WTC11 (cell line): ENCODE data around the gene FANCC. TPM values are rescaled to one million over a fixed set of nuclear protein-coding genes. Genes with fewer than 3 reads are reported as not detected.

ENCODE experiments used
- ATAC-seq: fragments of 200-7000 bp; cut with Tn5 transposase; 2 replicates; pipeline ENCODE4 v1.10.0; 2021; ENCODE audit warnings: mild to moderate bottlenecking, moderate library complexity
- CTCF ChIA-PET: fragments of 300-600 bp; sonication (Branson Sonifier 250); formaldehyde crosslinking; loops from one replicate; lab custom pipeline; 2021; ENCODE audit warnings: antibody characterized with exemption; lab: Charles Lee
- POLR2A ChIA-PET: fragments of 350-600 bp; sonication (Branson Sonifier 250); formaldehyde crosslinking; loops from one replicate; lab custom pipeline; 2021; ENCODE audit warnings: antibody characterized with exemption; lab: Charles Lee
- DNase-seq: peaks from one replicate; pipeline ENCODE4 v3.0.0; 2021; ENCODE audit warnings: low spot score
- H3K27ac Mint-ChIP-seq: 2 replicates; pipeline ENCODE4 v1.8.0; 2021; ENCODE audit warnings: mixed read lengths
- H3K27me3 Mint-ChIP-seq: 2 replicates; pipeline ENCODE4 v1.8.0; 2021; ENCODE audit warnings: low read depth, mild to moderate bottlenecking, moderate library complexity, mixed read lengths
- H3K36me3 Mint-ChIP-seq: 2 replicates; pipeline ENCODE4 v1.8.0; 2021; ENCODE audit warnings: mixed read lengths
- H3K4me1 Mint-ChIP-seq: 2 replicates; pipeline ENCODE4 v1.8.0; 2022; ENCODE audit warnings: mixed read lengths
- H3K4me3 Mint-ChIP-seq: 2 replicates; pipeline ENCODE4 v1.8.0; 2021; ENCODE audit warnings: mild to moderate bottlenecking, moderate library complexity, mixed read lengths
- H3K9me3 Mint-ChIP-seq: 2 replicates; pipeline ENCODE4 v1.8.0; 2021; ENCODE audit warnings: mixed read lengths
- ATF3 ChIP-seq: sonication (generic); formaldehyde crosslinking; conservative IDR thresholded peaks from 2 replicates; pipeline ENCODE4 v1.8.1; 2022; ENCODE audit warnings: mild to moderate bottlenecking, missing genetic modification reagents
- ATF6 ChIP-seq: sonication (generic); formaldehyde crosslinking; IDR thresholded peaks from 2 replicates; pipeline ENCODE4 v1.8.1; 2023; ENCODE audit warnings: mild to moderate bottlenecking, missing genetic modification reagents
- CBFB ChIP-seq: sonication (generic); formaldehyde crosslinking; IDR thresholded peaks from 2 replicates; pipeline ENCODE4 v1.8.1; 2022; ENCODE audit warnings: mild to moderate bottlenecking, low read depth, missing genetic modification reagents
- ELF4 ChIP-seq: sonication (generic); formaldehyde crosslinking; IDR thresholded peaks from 2 replicates; pipeline ENCODE4 v1.8.1; 2022; ENCODE audit warnings: low read depth, mild to moderate bottlenecking, moderate library complexity, missing genetic modification reagents
- ERG ChIP-seq: fragments of 250-450 bp; sonication (Bioruptor Pico); IDR thresholded peaks from 2 replicates; pipeline ENCODE4 v1.8.0; 2021; ENCODE audit warnings: mild to moderate bottlenecking
- FOXJ3 ChIP-seq: sonication (generic); formaldehyde crosslinking; IDR thresholded peaks from 2 replicates; pipeline ENCODE4 v1.9.0; 2021; ENCODE audit warnings: missing genetic modification reagents, mild to moderate bottlenecking, borderline replicate concordance
- HMGA2 ChIP-seq: fragments of 250-450 bp; sonication (Bioruptor Pico); IDR thresholded peaks from 2 replicates; pipeline ENCODE4 v1.4.0; 2021; ENCODE audit warnings: mild to moderate bottlenecking, moderate library complexity
- JAZF1 ChIP-seq: fragments of 250-450 bp; sonication (Bioruptor Pico); IDR thresholded peaks from 2 replicates; pipeline ENCODE4 v1.9.0; 2021; ENCODE audit warnings: moderate library complexity, mild to moderate bottlenecking, inconsistent platforms
- NR3C1 ChIP-seq: sonication (generic); formaldehyde crosslinking; conservative IDR thresholded peaks from 2 replicates; pipeline ENCODE4 v1.8.1; 2023; ENCODE audit warnings: low read depth, mild to moderate bottlenecking, missing genetic modification reagents
- RORB ChIP-seq: fragments of 250-450 bp; sonication (Bioruptor Pico); IDR thresholded peaks from 2 replicates; pipeline ENCODE4 v1.9.0; 2021; ENCODE audit warnings: mild to moderate bottlenecking
- ZBTB21 ChIP-seq: sonication (generic); formaldehyde crosslinking; IDR thresholded peaks from 2 replicates; pipeline ENCODE4 v1.8.1; 2023; ENCODE audit warnings: mild to moderate bottlenecking, missing genetic modification reagents, borderline replicate concordance
- ZNF232 ChIP-seq: sonication (generic); formaldehyde crosslinking; IDR thresholded peaks from 2 replicates; pipeline ENCODE4 v1.8.0; 2022; ENCODE audit warnings: mild to moderate bottlenecking, missing genetic modification reagents
- ZNF263 ChIP-seq: sonication (generic); formaldehyde crosslinking; IDR thresholded peaks from 2 replicates; pipeline ENCODE4 v1.8.1; 2022; ENCODE audit warnings: low read depth, mild to moderate bottlenecking, moderate library complexity, missing genetic modification reagents
- ZNF671 ChIP-seq: fragments of 250-450 bp; sonication (Bioruptor Pico); IDR thresholded peaks from 2 replicates; pipeline ENCODE4 v1.8.0; 2021; ENCODE audit warnings: mild to moderate bottlenecking
- total RNA-seq: library from RNA; stranded (reverse); gene quantifications from 3 replicates; pipeline ENCODE4 v1.2.3, GENCODE V29; 2021
- TF ChIP-seq, protein P1 (sequence below): fragments of 250-450 bp; sonication (Bioruptor Pico); IDR thresholded peaks from 2 replicates; pipeline ENCODE4 v1.9.0; 2021; ENCODE audit warnings: mild to moderate bottlenecking
- TF ChIP-seq, protein P2 (sequence below): fragments of 200-600 bp; IDR thresholded peaks from 2 replicates; pipeline ENCODE4 v1.8.0; 2022; ENCODE audit warnings: antibody characterized with exemption
- TF ChIP-seq, protein P3 (sequence below): sonication (generic); formaldehyde crosslinking; IDR thresholded peaks from 2 replicates; pipeline ENCODE4 v1.8.0; 2022; ENCODE audit warnings: mild to moderate bottlenecking, missing genetic modification reagents
- TF ChIP-seq, protein P4 (sequence below): sonication (generic); formaldehyde crosslinking; IDR thresholded peaks from 2 replicates; pipeline ENCODE4 v1.8.1; 2022; ENCODE audit warnings: low read depth, missing genetic modification reagents, borderline replicate concordance

Gene FANCC
- total RNA-seq, 1 experiment from 2014 or later, result 10.9 TPM

DNA sequence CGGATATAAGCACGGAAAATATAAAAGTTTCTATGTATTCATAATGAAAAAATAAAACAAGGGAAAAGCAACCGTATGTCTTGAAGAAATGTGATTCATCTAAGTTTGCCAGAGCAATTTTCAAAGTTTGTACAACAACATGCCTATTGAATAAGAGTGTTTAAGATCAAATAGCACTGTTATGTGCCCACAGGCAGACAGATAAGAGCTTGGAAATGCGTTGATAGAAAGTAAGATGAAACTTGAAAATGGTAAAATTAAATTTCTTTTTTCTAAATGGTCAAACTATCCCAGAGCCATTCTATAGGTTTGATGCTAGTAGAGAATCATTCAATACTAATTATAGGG, 189.4 kb downstream of the FANCC start (continued):
- TF ChIP-seq ATF6 (no peak), ERG (CRISPR knock-in tag) (no peak), ZBTB21 (CRISPR knock-in tag) (no peak), ATF3 (CRISPR knock-in tag) (no peak), FOXJ3 (CRISPR knock-in tag) (no peak), NR3C1 (CRISPR knock-in tag) (no peak)
- TF ChIP-seq, protein P1, sequence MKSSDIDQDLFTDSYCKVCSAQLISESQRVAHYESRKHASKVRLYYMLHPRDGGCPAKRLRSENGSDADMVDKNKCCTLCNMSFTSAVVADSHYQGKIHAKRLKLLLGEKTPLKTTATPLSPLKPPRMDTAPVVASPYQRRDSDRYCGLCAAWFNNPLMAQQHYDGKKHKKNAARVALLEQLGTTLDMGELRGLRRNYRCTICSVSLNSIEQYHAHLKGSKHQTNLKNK, result no peak

GRCh38 chr9:95127249-95128176, 190.0 kb downstream of the FANCC start:
- TF ChIP-seq, protein P2, sequence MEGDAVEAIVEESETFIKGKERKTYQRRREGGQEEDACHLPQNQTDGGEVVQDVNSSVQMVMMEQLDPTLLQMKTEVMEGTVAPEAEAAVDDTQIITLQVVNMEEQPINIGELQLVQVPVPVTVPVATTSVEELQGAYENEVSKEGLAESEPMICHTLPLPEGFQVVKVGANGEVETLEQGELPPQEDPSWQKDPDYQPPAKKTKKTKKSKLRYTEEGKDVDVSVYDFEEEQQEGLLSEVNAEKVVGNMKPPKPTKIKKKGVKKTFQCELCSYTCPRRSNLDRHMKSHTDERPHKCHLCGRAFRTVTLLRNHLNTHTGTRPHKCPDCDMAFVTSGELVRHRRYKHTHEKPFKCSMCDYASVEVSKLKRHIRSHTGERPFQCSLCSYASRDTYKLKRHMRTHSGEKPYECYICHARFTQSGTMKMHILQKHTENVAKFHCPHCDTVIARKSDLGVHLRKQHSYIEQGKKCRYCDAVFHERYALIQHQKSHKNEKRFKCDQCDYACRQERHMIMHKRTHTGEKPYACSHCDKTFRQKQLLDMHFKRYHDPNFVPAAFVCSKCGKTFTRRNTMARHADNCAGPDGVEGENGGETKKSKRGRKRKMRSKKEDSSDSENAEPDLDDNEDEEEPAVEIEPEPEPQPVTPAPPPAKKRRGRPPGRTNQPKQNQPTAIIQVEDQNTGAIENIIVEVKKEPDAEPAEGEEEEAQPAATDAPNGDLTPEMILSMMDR, result peak; percentile 87
- TF ChIP-seq ZBTB21 (CRISPR knock-in tag), result 0 out of 2 replicates have a peak, but pooled peaks have one; percentile 54
- TF ChIP-seq ZNF671 (CRISPR knock-in tag), result no peak
- TF ChIP-seq, protein P3, sequence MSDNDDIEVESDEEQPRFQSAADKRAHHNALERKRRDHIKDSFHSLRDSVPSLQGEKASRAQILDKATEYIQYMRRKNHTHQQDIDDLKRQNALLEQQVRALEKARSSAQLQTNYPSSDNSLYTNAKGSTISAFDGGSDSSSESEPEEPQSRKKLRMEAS (CRISPR knock-in tag), result peak; percentile 18; the same call in 1 of the 2 replicates
- Mint-ChIP-seq H3K36me3 (no peaks in the 10 kb centered on the region), H3K4me3 (peak overlapping the region; percentile 63), H3K27me3 (no peaks in the 10 kb centered on the region), H3K27ac (no peak overlapping the region), H3K9me3 (no peaks in the 10 kb centered on the region), H3K4me1 (peaks cover 70% of the 10 kb centered on the region)
- peak; percentile 82 for ATAC-seq
- CTCF ChIA-PET, result interaction anchor here (0.5 to 8.7 kb wide), 78 partner anchors 10 to 1190 kb away, joined by 3 to 128 read pairs (median 4); partner anchors contain the start of genes FANCC, FBP1 and PCAT7
- DNase-seq, result peak; percentile 90
- POLR2A ChIA-PET, result no interaction called here

DNA sequence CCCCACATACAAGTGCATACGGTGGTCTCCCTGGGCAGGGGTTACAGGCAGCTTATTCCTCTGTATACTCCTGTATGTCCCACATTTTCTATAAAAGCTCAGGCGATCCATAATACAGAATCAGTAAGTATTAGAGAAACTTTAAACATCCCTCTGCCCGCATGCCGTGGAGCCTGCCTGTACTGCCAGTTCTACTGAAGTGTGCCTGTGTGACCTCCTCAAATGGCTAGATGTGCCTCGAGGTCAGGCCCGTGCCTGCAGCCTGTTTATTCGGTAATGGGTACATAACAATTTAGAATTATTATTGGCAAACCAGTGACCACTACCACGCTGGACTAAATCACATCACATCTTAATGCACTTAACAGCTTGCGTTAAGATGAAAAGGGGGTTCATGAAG, 190.8 kb downstream of the FANCC start:
- peak overlapping the region; percentile 63; the same call in 1 of the 2 replicates for H3K4me3 Mint-ChIP-seq
- TF ChIP-seq RORB (CRISPR knock-in tag) (no peak), JAZF1 (CRISPR knock-in tag) (no peak), HMGA2 (no peak), ZNF263 (CRISPR knock-in tag) (no peak), CBFB (CRISPR knock-in tag) (no peak), ELF4 (CRISPR knock-in tag) (no peak), ZBTB21 (CRISPR knock-in tag) (no peak), ZNF232 (CRISPR knock-in tag) (no peak), ATF3 (CRISPR knock-in tag) (no peak)
- TF ChIP-seq, protein P4, sequence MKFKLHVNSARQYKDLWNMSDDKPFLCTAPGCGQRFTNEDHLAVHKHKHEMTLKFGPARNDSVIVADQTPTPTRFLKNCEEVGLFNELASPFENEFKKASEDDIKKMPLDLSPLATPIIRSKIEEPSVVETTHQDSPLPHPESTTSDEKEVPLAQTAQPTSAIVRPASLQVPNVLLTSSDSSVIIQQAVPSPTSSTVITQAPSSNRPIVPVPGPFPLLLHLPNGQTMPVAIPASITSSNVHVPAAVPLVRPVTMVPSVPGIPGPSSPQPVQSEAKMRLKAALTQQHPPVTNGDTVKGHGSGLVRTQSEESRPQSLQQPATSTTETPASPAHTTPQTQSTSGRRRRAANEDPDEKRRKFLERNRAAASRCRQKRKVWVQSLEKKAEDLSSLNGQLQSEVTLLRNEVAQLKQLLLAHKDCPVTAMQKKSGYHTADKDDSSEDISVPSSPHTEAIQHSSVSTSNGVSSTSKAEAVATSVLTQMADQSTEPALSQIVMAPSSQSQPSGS (CRISPR knock-in tag), result no peak
- DNase-seq (no peak), ATAC-seq (no peak)
- H3K36me3 Mint-ChIP-seq, result no peaks in the 10 kb centered on the region
- POLR2A ChIA-PET, result no interaction called here
- H3K27ac Mint-ChIP-seq, result no peak overlapping the region
- no peaks in the 10 kb centered on the region for H3K9me3 Mint-ChIP-seq
- no peaks in the 10 kb centered on the region for H3K27me3 Mint-ChIP-seq
- CTCF ChIA-PET, result interaction anchor here (0.7 to 8.7 kb wide), 21 partner anchors 8 to 457 kb away, joined by 3 to 128 read pairs (median 12); no protein-coding TSS in a partner anchor
- peaks cover 65% of the 10 kb centered on the region for H3K4me1 Mint-ChIP-seq
